Dendritic cell treated with granulocyte-macrophage colony-stimulating factor and Interleukin-4, amounts not matched to agents 40 ng/mL and 50 ng/mL, for 4 days (primary cell): ENCODE results near the gene DARS2.
A peak's percentile ranks its signal among the peaks of the same experiment; 100 is the strongest.
"Not testable (repeated sequence)": the region's sequence is repeated elsewhere in the genome, so short reads cannot be mapped to it uniquely, and the experiment has no call there.

Experiments used
- H3K27ac Mint-ChIP-seq: one replicate; pipeline ENCODE4 v1.8.0; 2022; ENCODE audit warnings: mild to moderate bottlenecking, mixed read lengths
- H3K27me3 Mint-ChIP-seq: one replicate; pipeline ENCODE4 v1.8.0; 2022; ENCODE audit warnings: mild to moderate bottlenecking, mixed read lengths
- H3K36me3 Mint-ChIP-seq: one replicate; pipeline ENCODE4 v1.8.0; 2022; ENCODE audit warnings: low read depth, mixed read lengths
- H3K4me1 Mint-ChIP-seq: one replicate; pipeline ENCODE4 v1.8.0; 2022; ENCODE audit warnings: low read depth, mixed read lengths
- H3K4me3 Mint-ChIP-seq: one replicate; pipeline ENCODE4 v1.8.0; 2022; ENCODE audit warnings: mild to moderate bottlenecking, moderate library complexity, mixed read lengths
- H3K9me3 Mint-ChIP-seq: one replicate; pipeline ENCODE4 v1.8.0; 2022; ENCODE audit warnings: mixed read lengths
- intact Hi-C: fragments of 100-400 bp; cut with micrococcal nuclease; formaldehyde crosslinking; loops from one replicate; pipeline ENCODE4 v1.15.0; 2022

DARS2 gene

GRCh38 chr1:173866413-173867115 lies 42.1 kb downstream of the DARS2 start:
- Mint-ChIP-seq H3K36me3 (peaks cover 83% of the 10 kb centered on the region), H3K27me3 (no peaks in the 10 kb centered on the region), H3K27ac (peak overlapping the region; percentile 91), H3K9me3 (no peaks in the 10 kb centered on the region), H3K4me3 (peak overlapping the region; percentile 98), H3K4me1 (peaks cover 49% of the 10 kb centered on the region)
- intact Hi-C loops, result loop anchor here (5.0 kb wide), 1 partner anchor 1424 kb away; the partner anchor contains the start of gene PIGC

GRCh38 chr1:173867141-173867752 lies 42.8 kb downstream of the DARS2 start:
- Mint-ChIP-seq H3K9me3 (no peaks in the 10 kb centered on the region), H3K4me3 (peak overlapping the region; percentile 98), H3K36me3 (peaks cover 79% of the 10 kb centered on the region), H3K27ac (peak overlapping the region; percentile 91), H3K27me3 (no peaks in the 10 kb centered on the region), H3K4me1 (peaks cover 50% of the 10 kb centered on the region)
- intact Hi-C loops, result loop anchor here (5.0 kb wide), 1 partner anchor 1425 kb away; the partner anchor contains the start of gene PIGC

- Mint-ChIP-seq H3K4me3 (peak within 1 kb of the TSS; percentile 98), H3K27ac (peak within 1 kb of the TSS; percentile 91), H3K36me3 (peaks cover 79% of the 10 kb centered on the region), H3K4me1 (peaks cover 50% of the 10 kb centered on the region), H3K27me3 (no peaks in the 10 kb centered on the region), H3K9me3 (no peaks in the 10 kb centered on the region)
- intact Hi-C loops, result loop anchor here (1.0 to 5.0 kb wide), 4 partner anchors 44 to 1426 kb away; partner anchors contain the start of genes CENPL, DARS2, PIGC and PRDX6
These were observed 43.3 kb downstream of the DARS2 start, which contains the start of gene GAS5 for GRCh38 chr1:173867753-173868265. TSS of gene GAS5 (minus strand) at chr1:173867989.

GRCh38 chr1:173868266-173869020 lies 44.0 kb downstream of the DARS2 start, which contains the start of gene ZBTB37:
TSS of gene ZBTB37 (plus strand) at chr1:173868380. CDS start at chr1:173870226, 1,846 bp downstream.
- Mint-ChIP-seq H3K36me3 (peaks cover 78% of the 10 kb centered on the region), H3K27ac (peak within 1 kb of the TSS; percentile 91), H3K9me3 (no peaks in the 10 kb centered on the region), H3K27me3 (no peaks in the 10 kb centered on the region), H3K4me3 (peak within 1 kb of the TSS; percentile 98), H3K4me1 (peaks cover 53% of the 10 kb centered on the region)
- intact Hi-C loops, result loop anchor here (1.0 to 5.0 kb wide), 4 partner anchors 44 to 1426 kb away; partner anchors contain the start of genes CENPL, DARS2, PIGC and PRDX6

DNA sequence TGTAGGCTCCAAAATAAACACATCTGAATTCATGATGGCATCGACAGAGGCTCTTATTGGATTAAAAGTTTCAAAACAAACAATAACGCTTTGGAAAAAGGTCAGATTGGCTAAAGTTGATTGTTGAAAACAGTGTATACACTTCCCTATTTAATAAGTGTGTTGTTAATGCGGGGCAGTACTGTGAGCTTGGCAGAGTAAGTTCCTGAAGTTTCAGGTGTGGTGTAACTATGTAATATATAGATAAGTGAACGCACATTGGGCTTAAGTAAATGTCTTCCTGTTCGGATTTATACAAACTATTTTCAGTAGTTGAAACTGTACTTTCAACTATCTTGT lies 44.5 kb downstream of the DARS2 start:
- Mint-ChIP-seq H3K27me3 (no peaks in the 10 kb centered on the region), H3K9me3 (no peaks in the 10 kb centered on the region), H3K27ac (peak overlapping the region; percentile 91), H3K36me3 (peaks cover 78% of the 10 kb centered on the region), H3K4me3 (peak overlapping the region; percentile 98), H3K4me1 (peaks cover 55% of the 10 kb centered on the region)
- intact Hi-C loops, result loop anchor here (2.0 to 5.0 kb wide), 3 partner anchors 292 to 1427 kb away; partner anchors contain the start of genes PIGC and PRDX6

DNA sequence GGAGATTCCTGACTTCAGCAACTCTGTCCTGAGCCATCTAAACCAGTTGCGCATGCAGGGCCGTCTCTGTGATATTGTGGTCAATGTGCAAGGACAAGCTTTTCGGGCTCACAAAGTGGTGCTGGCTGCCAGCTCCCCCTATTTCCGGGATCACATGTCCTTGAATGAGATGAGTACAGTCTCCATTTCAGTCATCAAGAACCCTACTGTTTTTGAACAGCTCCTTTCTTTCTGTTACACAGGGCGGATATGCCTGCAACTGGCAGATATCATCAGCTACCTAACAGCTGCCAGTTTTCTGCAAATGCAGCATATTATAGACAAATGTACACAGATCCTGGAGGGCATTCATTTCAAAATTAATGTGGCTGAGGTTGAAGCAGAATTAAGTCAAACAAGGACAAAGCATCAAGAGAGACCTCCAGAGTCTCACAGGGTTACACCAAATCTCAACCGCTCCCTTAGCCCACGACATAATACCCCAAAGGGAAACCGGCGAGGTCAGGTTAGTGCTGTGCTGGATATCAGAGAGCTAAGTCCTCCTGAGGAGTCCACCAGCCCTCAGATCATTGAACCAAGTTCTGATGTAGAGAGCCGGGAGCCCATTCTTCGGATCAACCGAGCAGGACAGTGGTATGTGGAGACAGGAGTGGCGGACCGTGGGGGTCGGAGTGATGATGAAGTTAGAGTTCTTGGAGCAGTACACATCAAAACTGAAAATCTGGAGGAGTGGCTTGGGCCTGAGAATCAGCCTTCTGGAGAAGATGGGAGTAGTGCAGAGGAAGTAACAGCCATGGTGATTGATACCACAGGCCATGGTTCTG lies 46.0 kb downstream of the DARS2 start:
- intact Hi-C loops, result no loop called here
- Mint-ChIP-seq H3K4me3 (no peak overlapping the region), H3K27ac (no peak overlapping the region), H3K36me3 (peaks cover 74% of the 10 kb centered on the region), H3K27me3 (no peaks in the 10 kb centered on the region), H3K9me3 (no peaks in the 10 kb centered on the region), H3K4me1 (peaks cover 41% of the 10 kb centered on the region)

DNA sequence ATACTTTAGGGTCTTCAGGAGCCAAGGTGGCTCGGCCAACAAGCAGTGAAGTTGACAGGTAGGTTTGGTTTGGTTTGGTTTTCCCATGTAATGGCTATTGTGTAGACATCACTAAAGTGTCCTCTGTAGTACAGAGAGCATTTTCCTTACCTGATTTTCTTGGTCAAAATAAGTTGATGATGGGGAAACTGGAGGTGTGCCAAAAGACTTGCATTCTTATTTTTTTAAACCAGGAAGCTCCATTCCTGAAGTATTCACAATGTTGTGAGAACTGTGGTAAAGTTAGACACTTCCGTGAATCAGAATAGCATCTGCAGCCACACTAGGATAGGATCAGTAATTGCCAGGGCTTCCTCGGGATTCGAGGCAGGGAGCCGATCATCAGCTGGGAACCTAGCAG lies 46.6 kb downstream of the DARS2 start:
- Mint-ChIP-seq H3K4me1 (peaks cover 35% of the 10 kb centered on the region), H3K27me3 (no peaks in the 10 kb centered on the region), H3K36me3 (peaks cover 74% of the 10 kb centered on the region), H3K27ac (no peak overlapping the region), H3K9me3 (no peaks in the 10 kb centered on the region), H3K4me3 (no peak overlapping the region)
- intact Hi-C loops, result no loop called here

DNA sequence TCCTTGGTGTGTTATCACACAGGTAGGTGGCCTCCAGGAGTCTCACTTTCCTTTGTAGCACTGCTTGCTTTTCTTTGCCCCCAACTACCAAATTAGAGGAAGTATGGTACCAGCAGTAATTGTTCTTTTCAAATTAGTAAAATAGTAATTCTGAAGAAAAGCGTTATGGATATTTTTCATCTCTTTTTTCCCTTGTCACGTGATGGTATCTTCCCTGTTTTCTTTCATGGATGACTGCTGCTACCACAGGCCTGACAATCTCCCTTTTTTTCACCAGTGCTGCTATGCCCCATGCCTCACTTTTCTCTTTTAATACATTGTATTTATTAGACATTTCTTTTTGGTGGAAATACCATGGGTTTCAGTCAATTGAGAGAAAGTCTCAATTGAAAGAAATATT lies 47.0 kb downstream of the DARS2 start:
- Mint-ChIP-seq H3K27me3 (no peaks in the 10 kb centered on the region), H3K36me3 (peaks cover 74% of the 10 kb centered on the region), H3K4me3 (no peak overlapping the region), H3K4me1 (peaks cover 31% of the 10 kb centered on the region), H3K27ac (no peak overlapping the region), H3K9me3 (no peaks in the 10 kb centered on the region)
- intact Hi-C loops, result no loop called here

DNA sequence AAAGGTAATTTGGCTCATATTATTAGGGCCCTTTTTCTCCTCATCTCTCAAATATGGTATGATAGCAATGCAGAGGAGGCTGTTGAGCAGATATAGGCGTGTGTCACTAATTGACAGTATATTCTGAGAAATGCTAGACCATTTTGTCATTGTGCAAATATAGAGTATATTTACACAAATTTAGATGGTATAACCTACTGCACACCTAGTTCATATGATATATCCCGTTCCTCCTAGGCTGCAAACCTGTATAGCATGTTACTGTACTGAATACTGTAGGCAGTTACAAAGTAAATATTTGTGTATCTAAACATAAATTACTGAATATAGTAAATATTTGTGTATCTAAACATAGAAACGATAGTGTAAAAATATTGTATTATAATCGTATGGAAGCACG lies 52.3 kb downstream of the DARS2 start:
- no peak overlapping the region for H3K27ac Mint-ChIP-seq
- H3K4me1 Mint-ChIP-seq, result peaks cover 5% of the 10 kb centered on the region
- H3K27me3 Mint-ChIP-seq, result no peaks in the 10 kb centered on the region
- intact Hi-C loops, result no loop called here
- H3K9me3 Mint-ChIP-seq, result no peaks in the 10 kb centered on the region
- no peak overlapping the region for H3K4me3 Mint-ChIP-seq
- peaks cover 72% of the 10 kb centered on the region for H3K36me3 Mint-ChIP-seq

DNA sequence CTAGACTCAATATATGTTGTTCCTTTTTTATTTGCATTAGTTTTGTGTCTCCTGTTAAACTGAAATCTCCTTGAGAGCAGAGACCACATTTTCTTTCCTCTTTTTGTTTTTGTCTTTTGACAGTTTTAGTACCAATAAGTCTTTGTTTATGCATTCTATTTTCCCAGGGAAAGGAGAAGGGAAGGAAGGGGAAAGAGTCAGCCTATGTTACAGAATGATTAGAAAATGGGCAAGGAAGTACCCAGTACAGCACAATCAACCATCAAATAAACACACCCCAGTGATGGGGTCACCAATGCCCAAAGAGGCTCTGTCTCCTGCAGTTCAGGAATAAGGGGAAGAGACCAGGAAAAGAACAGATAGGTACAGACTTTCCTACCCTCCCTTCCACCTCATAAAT lies 53.8 kb downstream of the DARS2 start:
- no peaks in the 10 kb centered on the region for H3K27me3 Mint-ChIP-seq
- H3K36me3 Mint-ChIP-seq, result peaks cover 60% of the 10 kb centered on the region
- no peak overlapping the region for H3K4me3 Mint-ChIP-seq
- peaks cover 4% of the 10 kb centered on the region for H3K4me1 Mint-ChIP-seq
- intact Hi-C loops, result no loop called here
- no peaks in the 10 kb centered on the region for H3K9me3 Mint-ChIP-seq
- no peak overlapping the region for H3K27ac Mint-ChIP-seq

GRCh38 chr1:173881117-173881516 lies 56.6 kb downstream of the DARS2 start:
- H3K36me3 Mint-ChIP-seq, result peaks cover 44% of the 10 kb centered on the region
- H3K27me3 Mint-ChIP-seq, H3K27ac Mint-ChIP-seq, H3K9me3 Mint-ChIP-seq, intact Hi-C loops, H3K4me1 Mint-ChIP-seq, H3K4me3 Mint-ChIP-seq: not testable (repeated sequence)

DNA sequence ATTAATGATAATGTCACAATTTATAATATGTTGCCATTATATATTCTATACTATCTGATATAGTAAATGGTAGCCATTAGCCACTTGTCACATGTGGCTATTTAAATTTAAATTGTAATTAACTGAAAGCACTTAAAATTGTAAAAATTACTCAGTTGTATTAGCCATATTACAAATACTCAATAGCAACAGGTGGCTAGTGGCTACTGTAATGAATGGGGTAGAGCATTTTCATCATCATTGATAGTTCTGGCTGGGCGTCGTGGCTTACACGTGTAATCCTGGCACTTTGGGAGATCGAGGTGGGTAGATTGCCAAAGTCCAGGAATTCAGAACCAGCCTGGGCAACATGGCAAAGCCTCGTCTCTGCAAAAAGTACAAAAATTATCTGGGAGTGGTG lies 60.2 kb downstream of the DARS2 start:
- no peaks in the 10 kb centered on the region for H3K9me3 Mint-ChIP-seq
- no peaks in the 10 kb centered on the region for H3K4me1 Mint-ChIP-seq
- peaks cover 26% of the 10 kb centered on the region for H3K36me3 Mint-ChIP-seq
- intact Hi-C loops, result no loop called here
- H3K4me3 Mint-ChIP-seq, result no peak overlapping the region
- no peak overlapping the region for H3K27ac Mint-ChIP-seq
- no peaks in the 10 kb centered on the region for H3K27me3 Mint-ChIP-seq
